ENCODE results near the gene NTSR1. TPM values are rescaled to one million over a fixed set of nuclear protein-coding genes. Genes with fewer than 3 reads are reported as not detected.

Gene NTSR1
- total RNA-seq = not detected

- CTCF ChIA-PET = interaction anchor here (1.6 to 2.0 kb wide), 2 partner anchors 54 to 83 kb away, joined by 3 to 5 read pairs; no protein-coding TSS in a partner anchor
- POLR2A ChIA-PET = no interaction called here
These were observed at the start of gene NTSR1 for GRCh38 chr20:62708591-62709536. TSS of gene NTSR1 (plus strand) at chr20:62708836. CDS start at chr20:62709208, 372 bp downstream.

GRCh38 chr20:62659488-62660239 is 49.0 kb upstream of the NTSR1 start:
- ChIA-PET POLR2A (no interaction called here), CTCF (no interaction called here)

- ChIA-PET CTCF (no interaction called here), POLR2A (no interaction called here)
These were observed 48.4 kb upstream of the NTSR1 start for GRCh38 chr20:62660240-62660615.

- ChIA-PET CTCF (no interaction called here), POLR2A (no interaction called here)
These were observed 47.9 kb upstream of the NTSR1 start for GRCh38 chr20:62660768-62661167.

- POLR2A ChIA-PET = no interaction called here
- CTCF ChIA-PET = no interaction called here
These were observed 47.0 kb upstream of the NTSR1 start for GRCh38 chr20:62661647-62662046.

- POLR2A ChIA-PET = no interaction called here
- CTCF ChIA-PET = no interaction called here
These were observed 46.2 kb upstream of the NTSR1 start for GRCh38 chr20:62662422-62662821.

- ChIA-PET POLR2A (no interaction called here), CTCF (no interaction called here)
These were observed 45.3 kb upstream of the NTSR1 start for GRCh38 chr20:62663145-62664018.

- POLR2A ChIA-PET = no interaction called here
- CTCF ChIA-PET = no interaction called here
These were observed 44.3 kb upstream of the NTSR1 start for GRCh38 chr20:62664019-62664971.

GRCh38 chr20:62665153-62665754 is 43.4 kb upstream of the NTSR1 start:
- CTCF ChIA-PET = no interaction called here

GRCh38 chr20:62665826-62666735 is 42.6 kb upstream of the NTSR1 start:
- ChIA-PET POLR2A (no interaction called here), CTCF (no interaction called here)

More at GRCh38 chr20:62665153-62665754, 43.4 kb upstream of the NTSR1 start:
- POLR2A ChIA-PET = no interaction called here

GRCh38 chr20:62666736-62667529 is 41.7 kb upstream of the NTSR1 start:
- CTCF ChIA-PET = interaction anchor here (1.4 kb wide), 1 partner anchor 141 kb away, joined by 3 read pairs; no protein-coding TSS in a partner anchor

GRCh38 chr20:62667530-62668440 is 40.9 kb upstream of the NTSR1 start:
- CTCF ChIA-PET = interaction anchor here (1.4 kb wide), 1 partner anchor 140 kb away, joined by 3 read pairs; no protein-coding TSS in a partner anchor
- POLR2A ChIA-PET = no interaction called here

More at GRCh38 chr20:62666736-62667529, 41.7 kb upstream of the NTSR1 start:
- POLR2A ChIA-PET = no interaction called here

GRCh38 chr20:62668441-62669027 is 40.1 kb upstream of the NTSR1 start:
- POLR2A ChIA-PET = no interaction called here
- CTCF ChIA-PET = interaction anchor here (1.4 to 1.6 kb wide), 2 partner anchors 123 to 139 kb away, joined by 3 to 9 read pairs; no protein-coding TSS in a partner anchor

GRCh38 chr20:62669249-62669648 is 39.4 kb upstream of the NTSR1 start:
- POLR2A ChIA-PET = no interaction called here
- CTCF ChIA-PET = interaction anchor here (1.0 to 1.6 kb wide), 2 partner anchors 122 to 139 kb away, joined by 4 to 9 read pairs; no protein-coding TSS in a partner anchor

GRCh38 chr20:62670156-62670555 is 38.5 kb upstream of the NTSR1 start:
- CTCF ChIA-PET = interaction anchor here (1.0 to 1.6 kb wide), 2 partner anchors 121 to 138 kb away, joined by 4 to 9 read pairs; no protein-coding TSS in a partner anchor
- POLR2A ChIA-PET = no interaction called here

Measured in activated CD8-positive, alpha-beta memory T cell treated with anti-CD3 and anti-CD28 coated beads for 36 hours (primary cell).